AG09309 (cell line): ENCODE results near the gene MYH3.

ENCODE experiments used
- DNase-seq: peaks from one replicate; pipeline ENCODE4 v3.0.0-alpha.2; 2010; ENCODE audit warnings: low read depth
- H3K4me3 ChIP-seq: 2 replicates; pipeline ENCODE4 v1.5.1; 2011; ENCODE audit warnings: mild to moderate bottlenecking, low read depth, low read length, moderate library complexity; ENCODE audit not compliant: control insufficient read depth
- CTCF ChIP-seq: IDR thresholded peaks from 2 replicates; pipeline ENCODE4 v1.5.1; 2011; ENCODE audit warnings: mild to moderate bottlenecking, low read depth, low read length, inconsistent platforms; ENCODE audit not compliant: insufficient read depth, control insufficient read depth; ENCODE audit errors: missing control alignments

Gene MYH3

GRCh38 chr17:10598621-10599020 lies 58.5 kb downstream of the MYH3 start:
- DNase-seq, result no peak
- TF ChIP-seq CTCF, result no peak
- H3K4me3 ChIP-seq, result no peak overlapping the region

GRCh38 chr17:10589553-10590145 lies 67.5 kb downstream of the MYH3 start:
- no peak overlapping the region for H3K4me3 ChIP-seq
- TF ChIP-seq CTCF, result no peak
- no peak for DNase-seq

GRCh38 chr17:10585529-10585928 lies 71.6 kb downstream of the MYH3 start:
- TF ChIP-seq CTCF, result no peak
- no peak overlapping the region for H3K4me3 ChIP-seq
- no peak for DNase-seq

GRCh38 chr17:10583834-10584233 lies 73.3 kb downstream of the MYH3 start:
- H3K4me3 ChIP-seq, result no peak overlapping the region
- TF ChIP-seq CTCF, result no peak
- DNase-seq, result no peak

GRCh38 chr17:10579270-10579669 lies 77.8 kb downstream of the MYH3 start:
- DNase-seq, result no peak
- TF ChIP-seq CTCF, result no peak
- no peak overlapping the region for H3K4me3 ChIP-seq
